DMS114 treated with DMSO at 0.1 percent for 48 hours (cell line): ENCODE measurements around the gene GNG3.
"Not testable (repeated sequence)": the region's sequence is repeated elsewhere in the genome, so short reads cannot be mapped to it uniquely, and the experiment has no call there.

Experiments used
- DNase-seq: peaks from one replicate; lab custom pipeline; 2025; ENCODE audit not compliant: unreplicated experiment; lab: John Stamatoyannopoulos, UW

The GNG3 gene

DNA sequence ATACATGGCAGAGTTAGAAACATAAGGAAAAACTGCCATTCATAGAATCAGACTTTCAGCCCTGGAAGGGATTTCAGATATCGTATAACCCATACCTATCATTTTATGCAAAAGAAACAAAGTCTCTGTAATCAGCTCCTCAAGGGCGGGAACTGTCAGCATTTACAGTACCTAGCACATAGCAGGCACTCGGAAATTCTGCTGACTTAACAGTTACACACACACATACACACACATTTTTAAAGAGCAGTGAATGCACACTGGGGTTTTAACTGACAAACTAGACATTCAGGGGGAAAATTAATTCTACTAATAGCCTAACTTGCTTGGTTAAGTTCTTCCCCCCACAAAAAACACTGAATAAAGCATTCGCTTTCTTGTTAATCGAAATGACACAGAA is 8.7 kb downstream of the GNG3 start:
- no peak for DNase-seq

DNA sequence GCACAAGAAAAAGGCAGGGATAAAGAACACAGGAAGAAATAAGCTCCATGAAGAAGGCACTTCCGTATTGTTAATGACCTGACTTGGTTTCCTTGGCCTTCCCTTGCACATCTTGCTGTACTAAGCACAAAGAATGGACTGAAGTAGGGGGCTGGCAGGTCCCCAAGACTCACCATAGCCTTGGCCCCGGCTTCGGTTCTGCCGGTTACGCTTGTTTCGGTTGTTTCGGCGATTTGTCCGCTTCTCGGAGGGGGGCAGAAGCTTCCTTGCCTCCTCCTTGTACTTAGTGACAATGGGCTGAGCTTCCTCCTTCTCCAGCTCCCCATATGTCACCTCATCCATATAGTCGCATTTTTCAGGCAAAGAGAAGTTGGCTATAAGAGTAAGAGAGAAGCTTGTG is 9.3 kb downstream of the GNG3 start:
- no peak for DNase-seq

DNA sequence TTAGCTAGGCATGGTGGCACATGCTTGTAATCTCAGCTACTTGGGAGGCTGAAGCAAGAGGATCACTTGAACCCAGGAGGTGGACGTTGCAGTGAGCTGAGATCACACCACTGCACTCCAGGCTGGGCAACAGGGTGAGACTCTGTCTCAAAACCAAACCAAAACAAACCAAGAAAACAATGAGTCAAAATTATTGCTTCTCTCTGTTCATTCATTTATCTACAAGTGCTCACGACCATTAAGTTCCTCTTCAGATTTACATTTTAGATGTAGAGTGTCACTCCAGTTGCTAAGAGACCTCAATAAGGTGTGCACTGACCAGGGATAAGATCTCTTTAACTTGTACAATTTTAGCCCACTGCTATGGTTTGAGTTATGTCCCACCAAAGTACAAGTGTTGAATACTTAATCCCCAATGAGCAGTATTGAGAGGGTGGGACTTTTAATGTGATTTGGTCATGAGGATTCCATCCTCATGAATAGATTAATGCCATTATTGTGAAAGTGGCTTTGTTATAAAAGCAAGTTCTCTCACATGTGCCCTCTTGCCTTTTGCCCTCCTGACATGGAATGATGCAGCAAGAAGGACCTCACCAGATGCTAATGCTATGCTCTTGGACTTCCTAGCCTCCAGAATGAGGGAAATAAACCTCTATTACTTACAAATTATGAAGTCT is 12.0 kb downstream of the GNG3 start:
- DNase-seq = no peak

DNA sequence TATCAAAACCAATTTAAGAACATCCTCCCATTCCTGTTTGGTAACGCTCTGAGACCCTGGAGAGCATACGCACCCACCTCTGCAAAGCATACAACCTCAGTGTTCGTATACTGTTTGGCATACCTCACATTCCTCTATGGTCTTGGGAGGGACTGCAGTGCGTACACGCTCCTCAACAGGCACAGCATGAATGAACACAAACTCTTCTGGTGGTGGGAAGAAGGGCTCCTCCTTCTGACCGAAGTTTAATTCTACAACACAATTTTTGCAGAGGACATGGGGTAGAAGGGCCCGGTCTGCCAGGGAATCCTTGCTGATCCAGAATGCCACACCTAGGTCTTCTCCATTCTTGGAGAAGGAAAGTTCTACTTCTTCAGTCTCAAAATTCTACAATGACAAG is 14.5 kb downstream of the GNG3 start:
- DNase-seq = no peak

DNA sequence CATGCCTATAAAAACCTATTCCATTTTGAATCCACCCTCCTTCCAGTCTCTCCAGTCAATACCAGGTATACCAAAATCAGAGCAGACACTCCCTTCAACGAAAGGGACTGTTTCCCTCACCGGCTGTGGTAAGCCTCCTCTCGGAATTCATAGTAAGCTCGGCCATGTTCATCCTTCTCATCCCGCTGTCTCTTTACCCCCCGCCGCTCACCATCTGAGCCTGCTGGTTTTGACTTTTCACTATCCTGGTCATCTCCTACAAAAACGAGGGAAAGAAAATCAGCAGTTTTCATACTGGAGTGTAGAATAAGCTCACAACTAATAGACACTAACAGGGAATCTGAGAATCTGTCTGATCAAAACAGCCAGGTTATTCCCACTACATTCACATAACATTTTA is 16.7 kb downstream of the GNG3 start:
- DNase-seq = no peak

DNA sequence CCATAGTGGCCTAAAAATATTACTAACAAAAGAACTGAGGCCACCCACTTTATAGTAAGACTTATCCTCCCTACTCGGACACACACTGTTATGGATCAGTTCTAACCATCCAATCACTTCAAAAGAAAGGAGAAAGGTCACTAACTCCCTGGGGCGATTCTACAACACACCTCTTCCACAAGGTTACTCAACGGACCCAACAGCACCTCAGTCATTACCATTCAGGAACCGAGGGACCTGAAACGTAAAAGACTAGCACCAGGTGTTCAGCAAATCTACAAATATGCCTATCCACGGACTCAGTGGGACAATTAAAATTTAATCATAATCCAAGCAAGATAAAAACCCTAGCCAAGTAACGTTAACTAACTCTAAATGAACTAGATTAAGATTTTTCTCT is 18.2 kb downstream of the GNG3 start:
- no peak for DNase-seq

DNA sequence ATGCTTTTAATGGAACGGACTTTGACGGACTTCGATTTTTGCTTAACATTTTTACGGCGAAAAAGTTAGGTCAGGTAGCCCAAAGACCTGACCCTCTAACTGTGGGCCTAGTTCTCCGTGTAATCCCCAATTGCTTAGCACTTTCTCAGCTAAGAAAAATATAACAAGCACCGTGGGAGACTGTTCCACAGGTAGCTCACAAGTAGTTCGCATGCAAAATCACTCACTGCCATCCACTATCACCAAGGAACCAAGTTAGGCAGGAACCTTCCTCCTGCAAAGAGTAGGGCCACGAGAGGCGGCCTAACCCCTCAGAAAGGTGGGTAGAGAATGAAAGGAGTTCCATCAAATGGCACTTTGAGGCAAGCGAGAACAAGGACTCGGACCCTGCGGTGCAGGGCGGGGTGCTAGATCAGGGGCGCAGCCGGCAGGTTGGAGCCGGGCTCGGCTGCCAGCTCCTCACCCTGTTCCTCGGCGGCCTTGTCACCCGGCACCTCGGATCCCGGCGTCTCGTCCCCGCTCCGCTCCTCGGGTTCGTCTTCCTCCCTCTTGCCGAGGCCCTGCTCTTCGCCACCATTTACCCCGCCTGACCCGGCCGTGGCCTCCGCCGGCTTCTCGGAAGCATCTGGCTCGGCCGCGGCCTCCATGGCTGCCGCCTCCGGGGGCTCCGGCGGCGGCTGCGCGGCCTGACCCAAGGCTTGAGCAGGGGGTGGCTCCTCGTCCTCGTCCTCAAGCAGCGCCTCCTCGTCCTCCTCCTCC is 18.9 kb downstream of the GNG3 start:
- no peak for DNase-seq

DNA sequence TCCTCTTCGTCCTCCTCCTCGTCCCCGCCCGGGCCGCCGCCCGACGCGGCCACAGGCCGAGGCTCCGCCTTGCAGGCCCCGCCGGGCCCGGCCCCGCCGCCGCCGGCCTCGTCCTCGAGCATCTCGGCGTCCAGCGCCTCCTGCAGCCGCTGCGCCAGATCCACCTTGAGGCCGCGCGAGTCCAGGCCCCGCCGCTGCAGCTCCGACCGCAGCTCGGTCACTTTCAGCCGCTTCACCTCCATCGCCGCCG is 19.4 kb downstream of the GNG3 start:
- no peak for DNase-seq

DNA sequence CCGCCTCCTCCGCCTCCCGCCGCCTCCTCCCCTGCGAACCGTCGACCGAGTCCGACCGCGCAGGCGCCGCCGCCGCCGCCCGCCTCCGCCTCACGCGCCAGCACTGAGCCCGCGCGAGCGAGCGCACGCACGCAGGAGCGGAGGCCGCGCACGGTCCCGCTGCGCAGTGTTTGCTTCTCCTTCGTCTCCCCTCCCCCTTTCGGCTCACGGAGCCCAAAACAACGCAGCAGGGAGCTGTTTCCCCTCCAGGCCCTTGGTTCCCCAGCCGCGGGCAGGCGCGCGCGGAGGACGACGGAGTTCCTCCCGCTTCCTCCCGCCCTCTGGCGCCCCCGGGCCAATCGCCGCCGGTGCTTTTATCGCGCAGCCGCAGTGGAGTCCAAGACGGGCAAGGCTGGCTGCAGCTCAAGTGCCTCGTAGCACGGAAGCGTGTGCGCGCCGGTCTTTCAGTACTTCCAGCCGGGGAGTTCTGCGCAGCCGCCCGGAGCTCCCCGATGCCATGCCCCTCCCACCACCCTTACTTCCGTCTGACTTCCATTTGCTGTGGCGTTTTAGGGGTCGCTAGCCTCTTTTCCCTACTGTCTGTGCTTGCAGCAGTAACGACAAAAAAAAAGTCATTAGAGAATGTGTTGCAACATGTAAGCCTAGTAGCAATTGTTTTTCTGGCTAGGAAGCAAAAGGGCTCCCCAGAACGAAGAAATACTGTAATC is 19.8 kb downstream of the GNG3 start, which contains the start of gene HNRNPUL2:
TSS of gene HNRNPUL2 (minus strand) at position 293 of the 707 bp plus-strand sequence. CDS start 301 bp downstream, outside the sequence.
- peak; percentile 98 for DNase-seq

DNA sequence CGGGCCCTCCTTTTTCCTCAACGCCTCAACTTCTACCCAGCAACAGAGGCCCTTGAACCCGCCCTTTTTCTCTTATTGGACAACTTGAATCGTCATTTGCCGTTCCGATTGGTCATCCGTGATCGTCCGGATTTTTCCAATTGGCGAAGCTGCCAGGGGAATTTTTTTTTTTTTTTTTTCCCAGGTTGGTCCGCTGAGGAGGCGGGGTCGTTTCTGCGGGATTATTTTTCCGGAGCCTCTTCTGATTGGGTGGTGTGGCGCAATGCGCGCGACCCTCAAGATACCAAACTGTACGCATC is 20.3 kb downstream of the GNG3 start:
- DNase-seq = peak; percentile 99

DNA sequence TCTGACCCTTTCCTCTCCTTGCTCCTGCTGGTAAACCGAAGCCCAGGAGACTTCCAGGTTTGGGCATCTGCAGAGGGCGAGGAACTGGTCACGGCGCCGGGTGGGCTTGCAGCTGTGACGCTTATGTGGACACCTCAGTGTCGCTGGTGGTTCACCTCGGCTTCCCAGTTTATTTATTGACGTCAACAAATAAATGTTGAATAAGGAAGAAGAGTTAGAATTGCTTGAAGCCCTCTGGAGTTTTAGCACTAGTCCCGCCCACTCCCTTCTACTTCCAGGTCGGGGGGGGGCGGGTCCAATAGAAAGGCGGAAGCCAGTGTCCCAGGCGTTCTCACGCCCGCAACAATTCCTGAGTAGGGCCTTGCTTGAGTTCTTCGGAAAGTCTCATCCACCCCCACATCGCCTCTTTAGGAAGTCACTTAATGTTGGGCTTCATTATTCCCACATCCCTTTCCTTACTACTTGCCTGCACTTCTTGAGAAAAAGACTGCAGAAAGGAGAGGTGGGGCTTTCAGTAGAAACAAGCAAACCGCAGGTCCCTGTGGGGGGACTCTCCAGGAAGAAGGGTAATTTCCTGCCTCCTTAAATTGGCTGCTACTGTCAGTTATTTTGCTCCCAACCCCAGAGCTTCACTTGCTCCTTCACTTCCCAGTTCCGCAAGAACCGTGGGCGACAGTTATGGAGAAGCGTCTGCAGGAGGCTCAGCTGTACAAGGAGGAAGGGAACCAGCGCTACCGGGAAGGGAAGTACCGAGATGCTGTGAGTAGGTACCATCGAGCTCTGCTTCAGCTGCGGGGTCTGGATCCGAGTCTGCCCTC is 20.9 kb downstream of the GNG3 start, which contains the start of gene TTC9C:
TSS of gene TTC9C (plus strand) at position 316 of the 818 bp plus-strand sequence. CDS start at position 679, 363 bp downstream.
- DNase-seq = peak; percentile 92

DNA sequence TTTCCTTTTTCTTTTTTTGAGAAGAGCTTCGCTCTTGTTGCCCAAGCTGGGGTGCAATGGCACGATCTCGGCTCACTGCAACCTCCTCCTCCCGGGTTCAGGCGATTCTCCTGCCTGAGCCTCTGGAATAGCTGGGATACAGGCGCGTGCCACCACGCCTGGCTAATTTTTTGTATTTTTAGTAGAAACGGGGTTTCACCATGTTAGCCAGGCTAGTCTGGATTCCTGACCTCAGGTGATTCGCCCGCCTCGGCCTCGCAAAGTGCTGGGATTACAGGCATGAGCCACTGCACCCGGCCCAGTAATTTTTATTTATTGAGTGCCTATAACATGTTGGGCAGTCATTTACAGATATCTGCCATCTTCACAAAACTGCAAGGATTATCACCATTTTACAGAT is 22.6 kb downstream of the GNG3 start:
- not testable (repeated sequence) for DNase-seq

DNA sequence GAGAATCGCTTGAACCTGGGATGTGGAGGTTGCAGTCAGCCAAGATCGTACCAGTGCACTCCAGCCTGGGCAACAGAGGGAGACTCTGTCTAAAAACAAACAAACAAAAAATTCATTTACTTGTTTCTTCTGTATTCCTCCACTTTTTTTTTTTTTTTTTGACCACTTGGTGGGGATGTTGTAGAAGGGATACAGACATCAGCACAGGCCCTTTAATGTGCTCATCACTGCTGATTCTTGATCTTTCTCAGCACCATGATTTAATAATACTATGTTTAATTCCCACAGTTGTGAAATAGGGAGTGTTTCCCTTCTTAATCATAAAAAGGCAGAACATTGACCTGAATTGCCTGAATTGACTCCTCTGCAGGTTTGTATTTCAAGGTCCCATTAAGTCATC is 25.4 kb downstream of the GNG3 start:
- DNase-seq = peak; percentile 47

DNA sequence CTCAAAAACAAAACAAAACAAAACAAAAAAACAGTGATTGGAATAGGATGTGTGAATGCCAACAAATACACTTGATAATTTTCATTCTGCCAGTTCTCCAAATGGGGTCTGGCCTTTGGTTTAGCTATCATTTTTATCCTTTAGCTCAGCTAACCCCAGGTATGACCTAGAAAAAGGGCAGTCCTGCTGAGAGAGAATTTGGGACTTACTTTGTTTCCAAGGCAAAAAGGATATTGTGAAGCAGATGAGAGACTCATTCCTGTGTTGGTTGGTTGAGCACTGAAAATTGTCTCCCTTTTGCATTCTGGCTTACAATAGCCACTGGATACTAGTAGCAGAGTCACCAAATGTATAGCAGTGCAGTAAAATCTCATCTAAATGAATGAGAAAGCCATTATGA is 29.7 kb downstream of the GNG3 start:
- no peak for DNase-seq

DNA sequence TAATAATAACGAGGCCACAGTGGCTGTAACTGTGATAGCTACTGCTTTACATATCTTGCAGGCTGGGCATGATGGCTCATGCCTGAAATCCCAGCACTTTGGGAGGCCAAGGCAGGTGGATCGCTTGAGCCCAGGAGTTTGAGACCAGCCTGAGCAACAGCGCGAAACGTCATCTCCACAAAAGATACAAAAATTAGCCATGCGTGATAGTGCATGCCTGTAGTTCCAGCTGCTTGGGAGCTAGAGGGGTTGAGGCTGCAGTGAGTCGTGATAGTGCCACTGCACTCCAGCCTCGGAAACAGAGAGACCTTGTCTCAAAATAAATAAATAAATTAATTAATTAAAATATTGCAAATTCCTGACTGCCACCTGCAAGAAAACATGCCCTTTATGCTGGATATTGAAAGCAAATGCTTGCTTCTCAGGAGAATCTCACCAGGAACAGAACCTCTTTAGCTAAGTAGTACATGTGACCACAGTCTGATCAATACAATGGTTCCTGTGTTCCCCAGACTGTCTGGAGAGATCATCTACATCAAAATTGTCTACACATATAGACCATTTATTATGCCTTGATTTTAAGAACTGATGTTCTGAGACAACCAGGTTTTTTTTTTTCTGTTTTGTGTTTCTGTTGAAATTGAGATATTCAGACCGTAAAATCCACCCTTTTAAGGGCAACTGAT is 40.1 kb downstream of the GNG3 start:
- no peak for DNase-seq

DNA sequence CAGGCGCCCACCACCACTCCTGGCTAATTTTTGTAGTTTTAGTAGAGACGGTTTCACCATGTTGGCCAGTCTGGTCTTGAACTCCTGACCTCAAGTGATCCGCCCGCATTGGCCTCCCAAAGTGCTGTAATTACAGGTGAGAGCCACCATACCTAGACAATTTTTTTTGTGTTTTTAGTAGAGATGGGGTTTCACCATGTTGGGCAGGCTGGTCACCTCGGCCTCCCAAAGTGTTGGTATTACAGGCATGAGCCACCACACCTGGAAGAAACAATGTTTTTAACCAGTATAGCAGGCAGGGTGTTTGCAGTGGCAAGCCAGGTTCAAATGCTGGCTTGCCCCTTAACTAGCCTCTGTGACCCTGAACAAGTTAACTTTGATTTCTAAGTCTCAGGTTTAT is 42.5 kb downstream of the GNG3 start:
- DNase-seq = not testable (repeated sequence)

DNA sequence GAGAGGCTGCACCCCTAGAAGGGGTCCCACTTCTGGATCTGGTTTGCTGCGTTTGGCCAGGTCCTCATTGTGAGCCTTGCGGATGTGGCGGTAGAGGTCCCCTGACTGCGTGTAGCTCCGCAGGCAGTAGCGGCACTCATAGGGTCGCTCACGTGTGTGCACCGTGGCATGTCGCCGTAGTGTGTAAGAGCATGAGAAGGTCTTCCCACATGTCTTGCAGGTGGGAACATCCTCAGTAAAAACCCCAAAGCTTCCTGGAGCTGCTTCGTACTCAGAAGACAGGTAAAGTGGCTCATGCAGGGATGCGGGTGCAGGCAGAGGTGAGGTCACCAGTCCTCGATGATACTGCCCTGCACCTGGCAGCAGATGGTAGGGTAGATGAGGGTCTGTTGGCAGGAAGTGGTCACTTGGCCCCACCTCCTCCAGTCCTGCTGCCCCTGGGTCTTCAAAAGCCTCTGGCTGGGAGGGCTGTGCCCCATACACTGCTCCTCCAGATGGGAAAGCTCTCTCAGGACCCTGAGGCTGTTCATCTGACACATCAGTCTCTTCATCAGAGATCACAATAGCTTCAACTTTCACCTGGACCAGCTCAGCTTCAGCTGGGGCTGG is 44.8 kb downstream of the GNG3 start:
- no peak for DNase-seq

DNA sequence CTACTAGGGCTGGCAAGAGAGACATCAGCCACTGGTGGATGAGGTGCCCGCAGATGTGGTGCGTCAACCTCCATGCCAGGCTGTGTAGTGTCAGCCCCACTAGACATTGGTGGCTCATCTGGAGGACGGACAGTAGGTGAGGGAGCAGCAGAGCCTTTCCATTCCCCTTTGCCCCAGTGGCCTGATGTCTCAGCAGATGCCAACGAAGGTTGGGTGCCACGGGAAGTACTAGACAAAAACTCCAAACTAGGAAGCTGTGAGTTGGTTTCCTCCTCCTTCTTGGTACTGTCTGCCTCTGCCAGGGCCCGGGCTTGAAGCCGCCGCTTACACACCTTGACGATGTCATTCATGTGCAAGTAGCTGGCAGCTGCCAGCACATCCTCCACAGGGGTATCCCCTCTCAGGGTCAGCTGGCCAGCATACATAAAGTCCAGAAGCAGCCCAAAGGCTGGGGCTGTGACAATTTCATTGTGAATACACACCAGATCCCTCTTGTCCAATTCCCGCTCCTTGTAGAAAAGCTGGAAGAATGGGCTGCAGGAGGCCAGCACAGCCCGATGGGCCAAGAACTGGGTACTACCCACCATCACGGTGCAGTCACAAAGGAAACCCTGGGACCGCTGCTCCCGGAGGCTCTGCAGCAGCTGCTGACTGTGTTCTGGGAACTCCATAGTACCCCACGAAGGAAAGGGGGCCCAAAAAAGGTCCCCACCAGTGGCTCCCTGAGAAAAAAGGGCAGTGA is 45.7 kb downstream of the GNG3 start:
- no peak for DNase-seq

DNA sequence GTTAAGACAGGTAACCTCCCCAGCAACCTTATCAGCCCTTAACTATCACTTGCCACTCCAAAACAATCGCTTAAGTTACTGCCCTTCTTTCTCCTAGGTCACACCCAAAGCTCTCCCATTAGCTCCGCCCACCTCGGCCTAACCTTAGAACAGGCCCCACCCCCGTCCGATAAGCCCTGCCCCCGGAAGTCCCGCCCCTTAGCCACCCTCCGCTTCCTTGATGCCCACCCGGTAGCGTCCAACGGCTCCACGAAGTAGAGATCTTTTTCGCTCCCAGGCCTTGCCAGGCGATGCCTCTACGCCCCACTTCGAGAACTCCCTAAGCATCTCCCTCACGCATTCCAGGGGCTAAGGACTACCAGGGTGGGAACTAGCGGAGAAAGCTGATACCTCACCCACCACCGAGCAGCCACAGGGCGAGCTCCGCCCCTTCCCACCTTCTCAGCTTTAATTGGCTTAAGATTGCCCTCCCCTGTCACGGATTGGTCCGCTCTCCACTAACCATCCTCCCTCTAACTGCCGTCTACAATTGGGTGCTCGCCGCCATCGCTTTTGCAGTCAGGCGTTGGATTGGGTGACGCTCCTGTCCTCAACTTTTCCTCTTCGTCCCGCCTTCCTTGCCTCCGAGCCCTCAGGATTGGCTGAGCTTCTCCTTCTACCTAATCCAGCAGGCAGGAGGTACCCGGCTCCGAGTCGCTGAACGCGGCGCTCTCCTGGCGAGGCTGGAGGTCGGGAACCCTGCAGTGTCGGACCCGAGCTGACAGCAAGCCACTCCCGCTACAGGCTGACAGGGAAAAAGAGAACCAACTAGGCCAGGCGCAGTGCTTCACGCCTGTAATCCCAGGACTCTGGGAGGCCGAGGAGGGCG is 46.5 kb downstream of the GNG3 start, which contains the start of gene ZBTB3:
TSS of gene ZBTB3 (minus strand) at position 425 of the 868 bp plus-strand sequence. CDS start 496 bp downstream, outside the sequence.
- peak; percentile 99 for DNase-seq
